ENCODE data around the gene ITFG1.

ITFG1 gene

GRCh38 chr16:47113130-47113529 lies 347.7 kb downstream of the ITFG1 start:
- peaks cover 7% of the 10 kb centered on the region for H3K36me3 Mint-ChIP-seq
- no peaks in the 10 kb centered on the region for H3K27me3 Mint-ChIP-seq
- ATAC-seq (ENCODE audit: low read depth): no peak
- no peaks in the 10 kb centered on the region for H3K4me1 Mint-ChIP-seq
- H3K27ac Mint-ChIP-seq: no peak overlapping the region
- H3K4me3 Mint-ChIP-seq: no peak overlapping the region
- DNase-seq (ENCODE audit: low spot score in 2 of 2): no peak
- no peaks in the 10 kb centered on the region for H3K9me3 Mint-ChIP-seq

DNA sequence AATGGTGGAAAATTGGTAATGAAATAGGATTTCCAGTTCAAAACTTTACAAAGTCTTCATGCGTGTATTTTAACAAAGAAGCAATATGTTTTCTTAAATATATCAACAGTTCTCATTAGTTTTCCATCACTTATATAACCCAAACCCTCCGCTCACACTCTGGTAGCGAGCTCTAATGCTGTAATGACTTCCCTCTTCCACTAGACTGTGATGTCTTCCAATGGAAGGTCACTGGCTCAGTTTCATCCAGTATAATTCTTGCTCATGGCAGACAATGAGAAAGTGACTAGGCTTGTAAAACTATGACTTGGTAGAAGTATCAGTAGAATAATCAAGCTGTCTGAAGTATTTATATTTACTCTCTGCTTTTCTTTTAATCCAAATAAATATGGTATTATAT lies 349.9 kb downstream of the ITFG1 start:
- H3K27me3 Mint-ChIP-seq: no peaks in the 10 kb centered on the region
- no peak overlapping the region for H3K27ac Mint-ChIP-seq
- H3K36me3 Mint-ChIP-seq: peaks cover 4% of the 10 kb centered on the region
- H3K4me1 Mint-ChIP-seq: no peaks in the 10 kb centered on the region
- H3K4me3 Mint-ChIP-seq: no peak overlapping the region
- DNase-seq (ENCODE audit: low spot score in 2 of 2) (no peak), ATAC-seq (ENCODE audit: low read depth) (no peak)
- H3K9me3 Mint-ChIP-seq: no peaks in the 10 kb centered on the region

- no peaks in the 10 kb centered on the region for H3K27me3 Mint-ChIP-seq
- H3K4me3 Mint-ChIP-seq: no peak overlapping the region
- no peak for DNase-seq (ENCODE audit: low spot score in 2 of 2)
- no peaks in the 10 kb centered on the region for H3K9me3 Mint-ChIP-seq
- H3K27ac Mint-ChIP-seq: no peak overlapping the region
- peaks cover 7% of the 10 kb centered on the region for H3K36me3 Mint-ChIP-seq
- no peaks in the 10 kb centered on the region for H3K4me1 Mint-ChIP-seq
- no peak for ATAC-seq (ENCODE audit: low read depth)
Observed at GRCh38 chr16:47109361-47109760, 351.5 kb downstream of the ITFG1 start.

All from memory B cell (primary cell).